Gastrocnemius medialis (tissue), 4 donors: Measurements from ENCODE around the gene GALNT16. TPM values are rescaled to one million over a fixed set of nuclear protein-coding genes. Genes with fewer than 3 reads are reported as not detected.
A peak's percentile ranks its signal among the peaks of the same experiment; 100 is the strongest.
"Not testable (repeated sequence)": the region's sequence is repeated elsewhere in the genome, so short reads cannot be mapped to it uniquely, and the experiment has no call there.

Experiments
- ATAC-seq, 2 donors: fragments of 150-250 bp; one replicate each; pipeline ENCODE4 v1.9.1; 2016
- DNase-seq, 2 donors: peaks; one replicate each; pipeline ENCODE4 v3.0.0-alpha.2; 2019
- H3K27ac ChIP-seq, 4 donors: fragments of 200-600 bp; sonication (generic); 1 replicate in 1 of 4; 2 replicates in 3 of 4; pipeline ENCODE4 v1.5.1; 2016 to 2018; ENCODE audit warnings: mild to moderate bottlenecking in 2 of 4, moderate library complexity in 1 of 4
- H3K27me3 ChIP-seq, 3 donors: fragments of 200-600 bp; sonication (generic) in 2 of 3; 1 replicate in 1 of 3; 2 replicates in 2 of 3; pipeline versions ENCODE4 v1.5.1 to v1.6.0; 2016 to 2019; ENCODE audit warnings: mild to moderate bottlenecking in 1 of 3, moderate library complexity in 1 of 3
- H3K36me3 ChIP-seq, 2 donors: fragments of 200-600 bp; sonication (generic) in 1 of 2; one replicate each; pipeline ENCODE4 v1.5.1; 2017 to 2018
- H3K4me1 ChIP-seq, 2 donors: fragments of 200-600 bp; sonication (generic) in 1 of 2; one replicate each; pipeline ENCODE4 v1.5.1; 2016 to 2017; ENCODE audit warnings: mild to moderate bottlenecking in 2 of 2
- H3K4me3 ChIP-seq, 4 donors: fragments of 200-600 bp; sonication (generic) in 3 of 4; 1 replicate in 1 of 4; 2 replicates in 3 of 4; pipeline ENCODE4 v1.5.1; 2016 to 2019; ENCODE audit warnings: mild to moderate bottlenecking in 2 of 4
- H3K9me3 ChIP-seq, 3 donors: fragments of 200-600 bp; sonication (generic) in 2 of 3; 1 replicate in 1 of 3; 2 replicates in 2 of 3; pipeline ENCODE4 v1.5.1; 2016 to 2019
- CTCF ChIP-seq, 5 experiments: fragments of 450-650 bp in 3 of 5; fragments of 200-600 bp in 2 of 5; sonication (generic) in 2 of 5; IDR thresholded peaks in 4 of 5; conservative IDR thresholded peaks in 1 of 5; 1 replicate in 4 of 5; 2 replicates in 1 of 5; pipeline ENCODE4 v1.5.1; 2016 to 2019; ENCODE audit warnings: antibody characterized with exemption in 5 of 5, mild to moderate bottlenecking in 3 of 5, moderate library complexity in 3 of 5
- POLR2A ChIP-seq, 2 donors: fragments of 450-650 bp; IDR thresholded peaks; one replicate each; pipeline ENCODE4 v1.6.1; 2017; ENCODE audit warnings: antibody characterized with exemption in 2 of 2, mild to moderate bottlenecking in 2 of 2, moderate library complexity in 2 of 2
- in situ Hi-C, 4 donors: fragments of 200-750 bp; cut with MboI; loops; one replicate each; pipeline versions ENCODE4 v1.15.0 to v1.8.0; 2017; ENCODE audit warnings: low sequenced_read_pairs in 4 of 4
- intact Hi-C: fragments of 100-400 bp; cut with DNase I; formaldehyde crosslinking; loops from one replicate; pipeline ENCODE4 v1.15.1; 2023; ENCODE audit warnings: low total_unique reads
- total RNA-seq, 4 donors: library from RNA; depleted of rRNA; stranded (reverse); fragments of >200 nt; gene quantifications; one replicate each; pipeline versions ENCODE4 v1.1.0 to v1.2.3, GENCODE V29; 2016

The GALNT16 gene
- total RNA-seq, 4 donors from 2014 or later: 0.15 to 2.7 (median 1.7) TPM

GRCh38 chr14:69287098-69288010 lies 27.4 kb downstream of the GALNT16 start:
- no peak for TF ChIP-seq POLR2A (IDR thresholded peaks at IDR 0.05)
- TF ChIP-seq CTCF (IDR thresholded peaks at IDR 0.05 in 4 of 5, conservative IDR thresholded peaks at IDR 0.05 in 1 of 5): no peak
- no peaks in the 10 kb centered on the region for H3K27me3 ChIP-seq
- in situ Hi-C loops (no loop called here), intact Hi-C loops (no loop called here)
- ATAC-seq (no peak), DNase-seq (no peak)
- H3K4me3 ChIP-seq: no peak overlapping the region
- peaks cover 0 to 12% of the 10 kb centered on the region in 2 donors for H3K4me1 ChIP-seq
- H3K36me3 ChIP-seq: no peaks in the 10 kb centered on the region
- H3K27ac ChIP-seq: peak overlapping the region; percentile 30 to 63 (median 42)
- no peaks in the 10 kb centered on the region for H3K9me3 ChIP-seq

- Histone ChIP-seq H3K4me3 (no peak overlapping the region), H3K27me3 (no peaks in the 10 kb centered on the region), H3K36me3 (no peaks in the 10 kb centered on the region), H3K27ac (peak overlapping the region; percentile 30 to 63 (median 42)), H3K4me1 (peaks cover 0 to 12% of the 10 kb centered on the region in 2 donors), H3K9me3 (no peaks in the 10 kb centered on the region)
- ATAC-seq (peak; percentile 20 to 38), DNase-seq (no peak)
- intact Hi-C loops: no loop called here
- TF ChIP-seq POLR2A (IDR thresholded peaks at IDR 0.05) (no peak), CTCF (IDR thresholded peaks at IDR 0.05 in 4 of 5, conservative IDR thresholded peaks at IDR 0.05 in 1 of 5) (peak in 1 of 5 experiments; percentile 30)
- in situ Hi-C loops: no loop called here
These were observed 28.2 kb downstream of the GALNT16 start for GRCh38 chr14:69288011-69288771.

- DNase-seq (no peak), ATAC-seq (no peak)
- TF ChIP-seq CTCF (IDR thresholded peaks at IDR 0.05 in 4 of 5, conservative IDR thresholded peaks at IDR 0.05 in 1 of 5) (no peak), POLR2A (IDR thresholded peaks at IDR 0.05) (no peak)
- Histone ChIP-seq H3K27ac (peak overlapping the region; percentile 51 to 63 (median 58)), H3K9me3 (no peaks in the 10 kb centered on the region), H3K27me3 (no peaks in the 10 kb centered on the region), H3K36me3 (no peaks in the 10 kb centered on the region), H3K4me3 (no peak overlapping the region), H3K4me1 (peaks cover 0 to 12% of the 10 kb centered on the region in 2 donors)
- in situ Hi-C loops (no loop called here), intact Hi-C loops (no loop called here)
These were observed 29.2 kb downstream of the GALNT16 start for GRCh38 chr14:69288956-69289705.

- in situ Hi-C loops (no loop called here), intact Hi-C loops (no loop called here)
- Histone ChIP-seq H3K27ac (peak overlapping the region; percentile 51 to 65 (median 58)), H3K27me3 (no peaks in the 10 kb centered on the region), H3K4me3 (no peak overlapping the region), H3K36me3 (no peaks in the 10 kb centered on the region), H3K9me3 (no peaks in the 10 kb centered on the region), H3K4me1 (peaks cover 0 to 12% of the 10 kb centered on the region in 2 donors)
- DNase-seq: peak in 1 of 2 donors; percentile 4
- TF ChIP-seq CTCF (IDR thresholded peaks at IDR 0.05 in 4 of 5, conservative IDR thresholded peaks at IDR 0.05 in 1 of 5) (no peak), POLR2A (IDR thresholded peaks at IDR 0.05) (no peak)
- ATAC-seq: peak; percentile 39 to 43
These were observed 30.0 kb downstream of the GALNT16 start for GRCh38 chr14:69289811-69290520.

GRCh38 chr14:69290881-69291280 lies 30.9 kb downstream of the GALNT16 start:
- H3K27me3 ChIP-seq, intact Hi-C loops, DNase-seq, H3K36me3 ChIP-seq, H3K9me3 ChIP-seq, ATAC-seq, in situ Hi-C loops, H3K4me3 ChIP-seq: not testable (repeated sequence)
- peak overlapping the region; percentile 26 to 65 (median 56) for H3K27ac ChIP-seq
- H3K4me1 ChIP-seq: peaks cover 0 to 12% of the 10 kb centered on the region in 2 donors
